NOMO-1 treated with DMSO at 0.1 percent for 48 hours (cell line): ENCODE data around the gene GLUL.
A peak's percentile ranks its signal among the peaks of the same experiment; 100 is the strongest.
"Not testable (repeated sequence)": the region's sequence is repeated elsewhere in the genome, so short reads cannot be mapped to it uniquely, and the experiment has no call there.

ENCODE experiments used
- DNase-seq: peaks from one replicate; lab custom pipeline; 2025; ENCODE audit not compliant: unreplicated experiment; lab: John Stamatoyannopoulos, UW

Gene GLUL

GRCh38 chr1:182370532-182370931 is 21.1 kb downstream of the GLUL start:
- no peak for DNase-seq

- peak; percentile 7 for DNase-seq
Measured at GRCh38 chr1:182368903-182369302, 22.7 kb downstream of the GLUL start.

GRCh38 chr1:182368358-182368757 is 23.2 kb downstream of the GLUL start:
- no peak for DNase-seq

GRCh38 chr1:182367926-182368325 is 23.7 kb downstream of the GLUL start:
- no peak for DNase-seq

- no peak for DNase-seq
Measured at GRCh38 chr1:182366596-182366995, 25.0 kb downstream of the GLUL start.

- DNase-seq, result no peak
Measured at GRCh38 chr1:182359645-182360044, 31.9 kb downstream of the GLUL start.

GRCh38 chr1:182357913-182358312 is 33.7 kb downstream of the GLUL start:
- DNase-seq, result no peak

- no peak for DNase-seq
Measured at GRCh38 chr1:182357171-182357570, 34.4 kb downstream of the GLUL start.

GRCh38 chr1:182355723-182356098 is 35.9 kb downstream of the GLUL start:
- DNase-seq, result no peak

- DNase-seq, result no peak
Measured at GRCh38 chr1:182351790-182352364, 39.7 kb downstream of the GLUL start.

GRCh38 chr1:182350839-182351238 is 40.8 kb downstream of the GLUL start:
- DNase-seq, result no peak

- no peak for DNase-seq
Measured at GRCh38 chr1:182348961-182349747, 42.4 kb downstream of the GLUL start.

GRCh38 chr1:182347019-182347418 is 44.6 kb downstream of the GLUL start:
- no peak for DNase-seq

- DNase-seq, result no peak
Measured at GRCh38 chr1:182340233-182341058, 51.1 kb downstream of the GLUL start.

GRCh38 chr1:182339684-182340083 is 51.9 kb downstream of the GLUL start:
- no peak for DNase-seq

- no peak for DNase-seq
Measured at GRCh38 chr1:182338806-182339370, 52.7 kb downstream of the GLUL start.

- no peak for DNase-seq
Measured at GRCh38 chr1:182337736-182338571, 53.6 kb downstream of the GLUL start.

- DNase-seq, result no peak
Measured at GRCh38 chr1:182335771-182336566, 55.6 kb downstream of the GLUL start.

GRCh38 chr1:182333071-182333571 is 58.5 kb downstream of the GLUL start:
- DNase-seq, result not testable (repeated sequence)
